HEK293 (cell line): ENCODE measurements around the gene PTDSS2.
A peak's percentile ranks its signal among the peaks of the same experiment; 100 is the strongest.

Experiments used
- CTCF ChIA-PET: fragments of 350-600 bp; formaldehyde crosslinking; extraction: SDS; loops from one replicate; lab custom pipeline; 2021; ENCODE audit warnings: antibody characterized with exemption; lab: Yijun Ruan, JAX
- POLR2A ChIA-PET: fragments of 300-600 bp; formaldehyde crosslinking; extraction: SDS; loops from one replicate; lab custom pipeline; 2020; ENCODE audit warnings: antibody characterized with exemption, inconsistent platforms; lab: Yijun Ruan, JAX
- H3K27ac ChIP-seq: fragments of 200-500 bp; sonication (Bioruptor generic); 2 replicates; pipeline ENCODE4 v1.5.1; 2014; ENCODE audit warnings: low read depth, low read length, control low read depth, inconsistent platforms; ENCODE audit errors: extremely low read depth
- H3K36me3 ChIP-seq, 2 experiments: fragments of 200-500 bp in 1 of 2; sonication (Bioruptor generic) in 1 of 2; 1 replicate in 1 of 2; 2 replicates in 1 of 2; pipeline ENCODE4 v1.5.1; 2014 to 2017; ENCODE audit warnings: inconsistent platforms in 2 of 2, low read length in 2 of 2; ENCODE audit not compliant: control insufficient read depth in 2 of 2, insufficient read depth in 1 of 2
- H3K4me1 ChIP-seq: fragments of 200-500 bp; sonication (Bioruptor generic); 2 replicates; pipeline ENCODE4 v1.5.1; 2014; ENCODE audit warnings: mild to moderate bottlenecking, low read length, inconsistent platforms; ENCODE audit not compliant: control insufficient read depth, insufficient read depth
- H3K4me3 ChIP-seq: 2 replicates; pipeline ENCODE4 v1.5.1; 2011; ENCODE audit warnings: low read depth, mild to moderate bottlenecking, control low read depth, low read length, moderate library complexity
- H3K9me3 ChIP-seq: fragments of 200-500 bp; sonication (Bioruptor generic); 2 replicates; pipeline ENCODE4 v1.5.1; 2014; ENCODE audit warnings: low read depth, low read length, inconsistent platforms; ENCODE audit not compliant: control insufficient read depth, insufficient read depth
- GLIS1 ChIP-seq: fragments of 450-650 bp; formaldehyde crosslinking; IDR thresholded peaks from 2 replicates; pipeline ENCODE4 v1.5.1; 2016; ENCODE audit warnings: missing biosample characterization, missing genetic modification characterization
- KLF16 ChIP-seq: fragments of 450-650 bp; formaldehyde crosslinking; IDR thresholded peaks from 2 replicates; pipeline ENCODE4 v1.5.1; 2017; ENCODE audit warnings: missing biosample characterization, missing genetic modification characterization
- PATZ1 ChIP-seq: fragments of 450-650 bp; formaldehyde crosslinking; IDR thresholded peaks from 2 replicates; pipeline ENCODE4 v1.5.1; 2016; ENCODE audit warnings: missing biosample characterization, missing genetic modification characterization
- REPIN1 ChIP-seq: fragments of 450-650 bp; formaldehyde crosslinking; IDR thresholded peaks from 2 replicates; pipeline ENCODE4 v1.5.1; 2017; ENCODE audit warnings: missing biosample characterization, missing genetic modification characterization, low read depth
- SP3 ChIP-seq: fragments of 450-650 bp; formaldehyde crosslinking; IDR thresholded peaks from 2 replicates; pipeline ENCODE4 v1.5.1; 2016; ENCODE audit warnings: missing biosample characterization, missing genetic modification characterization
- TCF7L2 ChIP-seq: IDR thresholded peaks from 2 replicates; pipeline ENCODE4 v1.6.1; 2011; ENCODE audit warnings: low read depth, mild to moderate bottlenecking, inconsistent platforms, low read length, moderate library complexity, borderline replicate concordance
- TRIM28 ChIP-seq: IDR thresholded peaks from 2 replicates; pipeline ENCODE4 v1.6.1; 2011; ENCODE audit warnings: low read length, control low read depth, borderline replicate concordance
- ZBTB48 ChIP-seq: fragments of 450-650 bp; formaldehyde crosslinking; IDR thresholded peaks from 2 replicates; pipeline ENCODE4 v1.5.1; 2016; ENCODE audit warnings: missing biosample characterization, missing genetic modification characterization
- ZFP37 ChIP-seq: fragments of 450-650 bp; formaldehyde crosslinking; IDR thresholded peaks from 2 replicates; pipeline ENCODE4 v1.5.1; 2016; ENCODE audit warnings: missing biosample characterization, missing genetic modification characterization
- ZFP41 ChIP-seq: fragments of 450-650 bp; formaldehyde crosslinking; IDR thresholded peaks from 2 replicates; pipeline ENCODE4 v1.5.1; 2016; ENCODE audit warnings: missing biosample characterization, missing genetic modification characterization, borderline replicate concordance
- ZIC2 ChIP-seq: fragments of 450-650 bp; formaldehyde crosslinking; IDR thresholded peaks from 2 replicates; pipeline ENCODE4 v1.5.1; 2016; ENCODE audit warnings: missing biosample characterization, missing genetic modification characterization
- ZNF211 ChIP-seq: fragments of 450-650 bp; formaldehyde crosslinking; IDR thresholded peaks from 2 replicates; pipeline ENCODE4 v1.5.1; 2016; ENCODE audit warnings: low read depth, missing biosample characterization, missing genetic modification characterization
- ZNF214 ChIP-seq: fragments of 450-650 bp; formaldehyde crosslinking; IDR thresholded peaks from 2 replicates; pipeline ENCODE4 v1.5.1; 2017; ENCODE audit warnings: missing biosample characterization, mild to moderate bottlenecking, missing genetic modification characterization, borderline replicate concordance
- ZNF24 ChIP-seq: fragments of 450-650 bp; formaldehyde crosslinking; IDR thresholded peaks from 2 replicates; pipeline ENCODE4 v1.5.1; 2016; ENCODE audit warnings: missing biosample characterization, missing genetic modification characterization
- ZNF324 ChIP-seq: fragments of 450-650 bp; formaldehyde crosslinking; IDR thresholded peaks from 2 replicates; pipeline ENCODE4 v1.5.1; 2016; ENCODE audit warnings: missing biosample characterization, missing genetic modification characterization
- ZNF423 ChIP-seq: fragments of 450-650 bp; formaldehyde crosslinking; IDR thresholded peaks from 2 replicates; pipeline ENCODE4 v1.5.1; 2016; ENCODE audit warnings: missing biosample characterization, missing genetic modification characterization
- ZNF473 ChIP-seq: fragments of 450-650 bp; formaldehyde crosslinking; IDR thresholded peaks from 2 replicates; pipeline ENCODE4 v1.5.1; 2017; ENCODE audit warnings: missing biosample characterization, missing genetic modification characterization
- ZNF610 ChIP-seq: fragments of 450-650 bp; formaldehyde crosslinking; IDR thresholded peaks from 2 replicates; pipeline ENCODE4 v1.5.1; 2016; ENCODE audit warnings: missing biosample characterization, missing genetic modification characterization, borderline replicate concordance
- ZNF664 ChIP-seq: fragments of 450-650 bp; formaldehyde crosslinking; IDR thresholded peaks from 2 replicates; pipeline ENCODE4 v1.5.1; 2016; ENCODE audit warnings: missing biosample characterization, missing genetic modification characterization
- ZNF76 ChIP-seq: fragments of 450-650 bp; formaldehyde crosslinking; IDR thresholded peaks from 2 replicates; pipeline ENCODE4; 2016; ENCODE audit warnings: low read depth, missing biosample characterization, missing genetic modification characterization, borderline replicate concordance
- ZSCAN16 ChIP-seq: fragments of 450-650 bp; formaldehyde crosslinking; IDR thresholded peaks from 2 replicates; pipeline ENCODE4 v1.5.1; 2016; ENCODE audit warnings: missing biosample characterization, missing genetic modification characterization
- ZSCAN23 ChIP-seq: fragments of 450-650 bp; formaldehyde crosslinking; IDR thresholded peaks from 2 replicates; pipeline ENCODE4 v1.5.1; 2016; ENCODE audit warnings: missing biosample characterization, missing genetic modification characterization

Gene PTDSS2

GRCh38 chr11:491358-491757 is 41.3 kb downstream of the PTDSS2 start:
- no peak for TF ChIP-seq ZSCAN23 (tag by site-specific recombination)
- TF ChIP-seq ZNF423 (tag by site-specific recombination): no peak
- no peak for TF ChIP-seq ZNF76
- TF ChIP-seq ZNF211 (tag by site-specific recombination): no peak
- TF ChIP-seq TRIM28: no peak
- no peak for TF ChIP-seq ZBTB48
- no peak for TF ChIP-seq ZNF473 (tag by site-specific recombination)
- TF ChIP-seq TCF7L2: no peak
- TF ChIP-seq KLF16 (tag by site-specific recombination): no peak
- TF ChIP-seq SP3 (tag by site-specific recombination): no peak
- TF ChIP-seq ZNF610 (tag by site-specific recombination): no peak
- no peak for TF ChIP-seq ZNF664
- no peak for TF ChIP-seq ZFP37 (tag by site-specific recombination)
- no peak for TF ChIP-seq ZNF214 (tag by site-specific recombination)
- TF ChIP-seq ZNF24: no peak
- no peak for TF ChIP-seq ZNF324
- TF ChIP-seq ZFP41 (tag by site-specific recombination): no peak
- Histone ChIP-seq H3K9me3 (no peaks in the 10 kb centered on the region), H3K4me3 (no peak overlapping the region), H3K4me1 (no peaks in the 10 kb centered on the region), H3K27ac (no peak overlapping the region), H3K36me3 (peaks cover 0 to 72% of the 10 kb centered on the region in 2 experiments; a peak in 1 of 3 replicates)
- ChIA-PET POLR2A (no interaction called here), CTCF (no interaction called here)

GRCh38 chr11:492427-493226 is 42.5 kb downstream of the PTDSS2 start:
- Histone ChIP-seq H3K36me3 (peaks cover 0 to 79% of the 10 kb centered on the region in 2 experiments; a peak in 1 of 3 replicates), H3K4me1 (no peaks in the 10 kb centered on the region), H3K9me3 (no peaks in the 10 kb centered on the region), H3K27ac (no peak overlapping the region), H3K4me3 (no peak overlapping the region)
- TF ChIP-seq GLIS1 (tag by site-specific recombination) (peak; percentile 43), ZSCAN16 (no peak), ZIC2 (peak; percentile 61; the same call in 1 of the 2 replicates), PATZ1 (tag by site-specific recombination) (0 out of 2 replicates have a peak, but pooled peaks have one; percentile 15), REPIN1 (tag by site-specific recombination) (no peak)
- CTCF ChIA-PET: no interaction called here
- POLR2A ChIA-PET: no interaction called here
